HEK293 (cell line): Measurements from ENCODE around the gene STARD10.

Experiments
- CTCF ChIA-PET: fragments of 350-600 bp; formaldehyde crosslinking; extraction: SDS; loops from one replicate; lab custom pipeline; 2021; ENCODE audit warnings: antibody characterized with exemption; lab: Yijun Ruan, JAX
- POLR2A ChIA-PET: fragments of 300-600 bp; formaldehyde crosslinking; extraction: SDS; loops from one replicate; lab custom pipeline; 2020; ENCODE audit warnings: antibody characterized with exemption, inconsistent platforms; lab: Yijun Ruan, JAX
- H3K27ac ChIP-seq: fragments of 200-500 bp; sonication (Bioruptor generic); 2 replicates; pipeline ENCODE4 v1.5.1; 2014; ENCODE audit warnings: low read depth, low read length, control low read depth, inconsistent platforms; ENCODE audit errors: extremely low read depth
- H3K36me3 ChIP-seq, 2 experiments: fragments of 200-500 bp in 1 of 2; sonication (Bioruptor generic) in 1 of 2; 1 replicate in 1 of 2; 2 replicates in 1 of 2; pipeline ENCODE4 v1.5.1; 2014 to 2017; ENCODE audit warnings: inconsistent platforms in 2 of 2, low read length in 2 of 2; ENCODE audit not compliant: control insufficient read depth in 2 of 2, insufficient read depth in 1 of 2
- H3K4me1 ChIP-seq: fragments of 200-500 bp; sonication (Bioruptor generic); 2 replicates; pipeline ENCODE4 v1.5.1; 2014; ENCODE audit warnings: mild to moderate bottlenecking, low read length, inconsistent platforms; ENCODE audit not compliant: control insufficient read depth, insufficient read depth
- H3K4me3 ChIP-seq: 2 replicates; pipeline ENCODE4 v1.5.1; 2011; ENCODE audit warnings: low read depth, mild to moderate bottlenecking, control low read depth, low read length, moderate library complexity
- H3K9me3 ChIP-seq: fragments of 200-500 bp; sonication (Bioruptor generic); 2 replicates; pipeline ENCODE4 v1.5.1; 2014; ENCODE audit warnings: low read depth, low read length, inconsistent platforms; ENCODE audit not compliant: control insufficient read depth, insufficient read depth
- BCL11B ChIP-seq: fragments of 450-650 bp; formaldehyde crosslinking; IDR thresholded peaks from 2 replicates; pipeline ENCODE4 v1.5.1; 2016; ENCODE audit warnings: low read depth, missing biosample characterization, missing genetic modification characterization
- GLIS1 ChIP-seq: fragments of 450-650 bp; formaldehyde crosslinking; IDR thresholded peaks from 2 replicates; pipeline ENCODE4 v1.5.1; 2016; ENCODE audit warnings: missing biosample characterization, missing genetic modification characterization
- GLIS2 ChIP-seq: fragments of 450-650 bp; formaldehyde crosslinking; IDR thresholded peaks from 2 replicates; pipeline ENCODE4 v1.5.1; 2016; ENCODE audit warnings: missing biosample characterization, missing genetic modification characterization
- MEIS1 ChIP-seq: sonication (generic); formaldehyde crosslinking; IDR thresholded peaks from 2 replicates; pipeline ENCODE4 v1.8.1; 2022; ENCODE audit warnings: missing genetic modification reagents, mild to moderate bottlenecking, borderline replicate concordance
- YY2 ChIP-seq: fragments of 450-650 bp; formaldehyde crosslinking; IDR thresholded peaks from 2 replicates; pipeline ENCODE4 v1.5.1; 2016; ENCODE audit warnings: missing biosample characterization, missing genetic modification characterization
- ZBTB1 ChIP-seq: fragments of 450-650 bp; formaldehyde crosslinking; IDR thresholded peaks from 2 replicates; pipeline ENCODE4 v1.5.1; 2016; ENCODE audit warnings: missing biosample characterization, missing genetic modification characterization
- ZBTB17 ChIP-seq: fragments of 450-650 bp; formaldehyde crosslinking; IDR thresholded peaks from 2 replicates; pipeline ENCODE4 v1.5.1; 2016; ENCODE audit warnings: missing biosample characterization, missing genetic modification characterization
- ZIC2 ChIP-seq: fragments of 450-650 bp; formaldehyde crosslinking; IDR thresholded peaks from 2 replicates; pipeline ENCODE4 v1.5.1; 2016; ENCODE audit warnings: missing biosample characterization, missing genetic modification characterization
- ZNF157 ChIP-seq: fragments of 450-650 bp; formaldehyde crosslinking; IDR thresholded peaks from 2 replicates; pipeline ENCODE4 v1.5.1; 2016; ENCODE audit warnings: missing biosample characterization, missing genetic modification characterization
- ZNF16 ChIP-seq: fragments of 450-650 bp; formaldehyde crosslinking; IDR thresholded peaks from 2 replicates; pipeline ENCODE4 v1.5.1; 2016; ENCODE audit warnings: low read depth, missing biosample characterization, missing genetic modification characterization
- ZNF175 ChIP-seq: fragments of 450-650 bp; formaldehyde crosslinking; IDR thresholded peaks from 2 replicates; pipeline ENCODE4 v1.5.1; 2016; ENCODE audit warnings: missing biosample characterization, missing genetic modification characterization
- ZNF18 ChIP-seq: fragments of 450-650 bp; formaldehyde crosslinking; IDR thresholded peaks from 2 replicates; pipeline ENCODE4 v1.5.1; 2016; ENCODE audit warnings: missing biosample characterization, missing genetic modification characterization
- ZNF211 ChIP-seq: fragments of 450-650 bp; formaldehyde crosslinking; IDR thresholded peaks from 2 replicates; pipeline ENCODE4 v1.5.1; 2016; ENCODE audit warnings: low read depth, missing biosample characterization, missing genetic modification characterization
- ZNF416 ChIP-seq: fragments of 450-650 bp; formaldehyde crosslinking; IDR thresholded peaks from 2 replicates; pipeline ENCODE4 v1.5.1; 2016; ENCODE audit warnings: missing biosample characterization, missing genetic modification characterization
- ZNF501 ChIP-seq: fragments of 450-650 bp; formaldehyde crosslinking; IDR thresholded peaks from 2 replicates; pipeline ENCODE4 v1.5.1; 2016; ENCODE audit warnings: missing biosample characterization, missing genetic modification characterization
- ZNF549 ChIP-seq: fragments of 450-650 bp; IDR thresholded peaks from 2 replicates; pipeline ENCODE4 v1.5.1; 2018; ENCODE audit warnings: missing biosample characterization, missing genetic modification characterization, mild to moderate bottlenecking, inconsistent platforms, moderate library complexity
- ZNF560 ChIP-seq: fragments of 450-650 bp; formaldehyde crosslinking; IDR thresholded peaks from 2 replicates; pipeline ENCODE4 v1.5.1; 2017; ENCODE audit warnings: missing biosample characterization, missing genetic modification characterization, borderline replicate concordance
- ZNF677 ChIP-seq: fragments of 450-650 bp; IDR thresholded peaks from 2 replicates; pipeline ENCODE4 v1.5.0; 2018; ENCODE audit warnings: missing biosample characterization, mild to moderate bottlenecking, missing genetic modification characterization, moderate library complexity
- ZNF707 ChIP-seq: fragments of 450-650 bp; formaldehyde crosslinking; IDR thresholded peaks from 2 replicates; pipeline ENCODE4 v1.5.1; 2016; ENCODE audit warnings: missing biosample characterization, missing genetic modification characterization

Gene STARD10

DNA sequence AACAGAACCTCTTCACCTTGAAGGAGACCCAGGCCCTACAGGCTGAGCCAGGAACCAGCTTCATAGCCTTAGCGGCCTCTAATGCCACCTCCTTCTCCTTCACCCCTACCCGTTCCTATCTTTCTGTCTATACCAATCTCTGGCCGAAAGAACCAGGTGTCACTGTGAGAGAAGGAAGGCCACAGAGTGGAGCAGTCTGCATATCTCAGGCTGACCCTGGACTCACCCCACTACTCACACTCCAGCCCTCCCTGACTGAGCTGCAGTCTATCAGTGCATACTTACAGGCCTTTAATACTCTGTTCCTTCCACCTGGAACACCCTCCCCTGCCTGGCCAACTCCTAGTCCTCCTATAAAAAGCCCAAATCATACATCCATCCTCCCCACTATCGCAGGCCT lies 74.3 kb downstream of the STARD10 start:
- Histone ChIP-seq H3K36me3 (peaks cover 0 to 53% of the 10 kb centered on the region in 2 experiments; a peak in 1 of 3 replicates), H3K9me3 (no peaks in the 10 kb centered on the region), H3K4me3 (no peak overlapping the region), H3K4me1 (peaks cover 5% of the 10 kb centered on the region; the same call in 1 of the 2 replicates), H3K27ac (no peak overlapping the region)
- ChIA-PET CTCF (interaction anchor here (0.6 to 0.9 kb wide), 2 partner anchors 82 to 571 kb away, joined by 3 read pairs; no protein-coding TSS in a partner anchor), POLR2A (no interaction called here)
- TF ChIP-seq ZNF18 (tag by site-specific recombination) (no peak), ZNF501 (no peak), ZNF549 (tag by site-specific recombination) (no peak), ZNF211 (tag by site-specific recombination) (no peak), ZNF416 (tag by site-specific recombination) (no peak), ZNF157 (tag by site-specific recombination) (no peak), ZBTB1 (tag by site-specific recombination) (no peak), ZNF560 (no peak), GLIS2 (tag by site-specific recombination) (no peak)
- TF ChIP-seq, all 188 proteins: peak for 0

- no peak for TF ChIP-seq ZBTB17 (tag by site-specific recombination)
- TF ChIP-seq BCL11B = no peak
- TF ChIP-seq ZNF175 (tag by site-specific recombination) = no peak
- no peak for TF ChIP-seq ZNF707 (tag by site-specific recombination)
- no peak for TF ChIP-seq ZNF211 (tag by site-specific recombination)
- TF ChIP-seq ZNF677 (tag by site-specific recombination) = no peak
- TF ChIP-seq MEIS1 (CRISPR knock-in tag) = no peak
- TF ChIP-seq YY2 (tag by site-specific recombination) = no peak
- Histone ChIP-seq H3K9me3 (no peaks in the 10 kb centered on the region), H3K36me3 (peaks cover 0 to 52% of the 10 kb centered on the region in 2 experiments; a peak in 1 of 3 replicates), H3K4me1 (peaks cover 5% of the 10 kb centered on the region; the same call in 1 of the 2 replicates), H3K4me3 (no peak overlapping the region), H3K27ac (no peak overlapping the region)
- ChIA-PET CTCF (interaction anchor here (0.9 kb wide), 1 partner anchor 571 kb away, joined by 3 read pairs; no protein-coding TSS in a partner anchor), POLR2A (no interaction called here)
Observed at GRCh38 chr11:72719144-72719543, 74.7 kb downstream of the STARD10 start.

GRCh38 chr11:72718101-72718501 lies 75.7 kb downstream of the STARD10 start:
- CTCF ChIA-PET = no interaction called here
- POLR2A ChIA-PET = no interaction called here
- Histone ChIP-seq H3K27ac (no peak overlapping the region), H3K4me3 (no peak overlapping the region), H3K9me3 (no peaks in the 10 kb centered on the region), H3K4me1 (peaks cover 5% of the 10 kb centered on the region; the same call in 1 of the 2 replicates), H3K36me3 (peaks cover 0 to 48% of the 10 kb centered on the region in 2 experiments; a peak in 1 of 3 replicates)
- TF ChIP-seq ZIC2 (tag by site-specific recombination) = 0 out of 2 replicates have a peak, but pooled peaks have one; percentile 17
- no peak for TF ChIP-seq ZNF16 (tag by site-specific recombination)
- TF ChIP-seq GLIS1 (tag by site-specific recombination) = 0 out of 2 replicates have a peak, but pooled peaks have one; percentile 10
